ENCODE data around the gene RNF40. TPM values are rescaled to one million over a fixed set of nuclear protein-coding genes. Genes with fewer than 3 reads are reported as not detected.
"Not testable (repeated sequence)": the region's sequence is repeated elsewhere in the genome, so short reads cannot be mapped to it uniquely, and the experiment has no call there.

The RNF40 gene
- total and polyA plus RNA-seq, 4 donors = 54.1 to 103 (median 79.0) TPM

GRCh38 chr16:30805370-30806169, 43.4 kb downstream of the RNF40 start:
- Histone ChIP-seq H3K4me3 (peak overlapping the region; percentile 78), H3K9me3 (ENCODE audit: control insufficient read depth in 4 of 4, insufficient read depth in 3 of 4, low read length in 3 of 4) (no peaks in the 10 kb centered on the region), H3K27me3 (ENCODE audit: control insufficient read depth in 3 of 3, insufficient read depth in 3 of 3, low read length in 2 of 3) (no peaks in the 10 kb centered on the region), H3K4me1 (ENCODE audit: control insufficient read depth in 5 of 5, insufficient read depth in 5 of 5, low read length in 5 of 5) (peaks cover 0 to 13% (median 4%) of the 10 kb centered on the region in 5 donors), H3K36me3 (ENCODE audit: control insufficient read depth in 4 of 4, insufficient read depth in 4 of 4, low read length in 4 of 4) (no peaks in the 10 kb centered on the region), H3K9ac (ENCODE audit: insufficient read depth in 1 of 2, low read length in 2 of 2) (peak overlapping the region; percentile 61 to 86), H3K27ac (ENCODE audit: low read depth in 1 of 2, low read length in 1 of 2) (peak overlapping the region; percentile 95 to 98)
- peak; percentile 95 for ATAC-seq (ENCODE audit: insufficient read depth, low FRiP score)
- TF ChIP-seq, protein P1, sequence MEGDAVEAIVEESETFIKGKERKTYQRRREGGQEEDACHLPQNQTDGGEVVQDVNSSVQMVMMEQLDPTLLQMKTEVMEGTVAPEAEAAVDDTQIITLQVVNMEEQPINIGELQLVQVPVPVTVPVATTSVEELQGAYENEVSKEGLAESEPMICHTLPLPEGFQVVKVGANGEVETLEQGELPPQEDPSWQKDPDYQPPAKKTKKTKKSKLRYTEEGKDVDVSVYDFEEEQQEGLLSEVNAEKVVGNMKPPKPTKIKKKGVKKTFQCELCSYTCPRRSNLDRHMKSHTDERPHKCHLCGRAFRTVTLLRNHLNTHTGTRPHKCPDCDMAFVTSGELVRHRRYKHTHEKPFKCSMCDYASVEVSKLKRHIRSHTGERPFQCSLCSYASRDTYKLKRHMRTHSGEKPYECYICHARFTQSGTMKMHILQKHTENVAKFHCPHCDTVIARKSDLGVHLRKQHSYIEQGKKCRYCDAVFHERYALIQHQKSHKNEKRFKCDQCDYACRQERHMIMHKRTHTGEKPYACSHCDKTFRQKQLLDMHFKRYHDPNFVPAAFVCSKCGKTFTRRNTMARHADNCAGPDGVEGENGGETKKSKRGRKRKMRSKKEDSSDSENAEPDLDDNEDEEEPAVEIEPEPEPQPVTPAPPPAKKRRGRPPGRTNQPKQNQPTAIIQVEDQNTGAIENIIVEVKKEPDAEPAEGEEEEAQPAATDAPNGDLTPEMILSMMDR (IDR thresholded peaks at IDR 0.05; ENCODE audit: control extremely low read depth, extremely low read depth) = no peak
- 1 to 2% methylated on average over 50 to 62 of the region's 62 CpGs for WGBS, 2 donors
- peak; percentile 87 to 93 (median 88) for DNase-seq

DNA sequence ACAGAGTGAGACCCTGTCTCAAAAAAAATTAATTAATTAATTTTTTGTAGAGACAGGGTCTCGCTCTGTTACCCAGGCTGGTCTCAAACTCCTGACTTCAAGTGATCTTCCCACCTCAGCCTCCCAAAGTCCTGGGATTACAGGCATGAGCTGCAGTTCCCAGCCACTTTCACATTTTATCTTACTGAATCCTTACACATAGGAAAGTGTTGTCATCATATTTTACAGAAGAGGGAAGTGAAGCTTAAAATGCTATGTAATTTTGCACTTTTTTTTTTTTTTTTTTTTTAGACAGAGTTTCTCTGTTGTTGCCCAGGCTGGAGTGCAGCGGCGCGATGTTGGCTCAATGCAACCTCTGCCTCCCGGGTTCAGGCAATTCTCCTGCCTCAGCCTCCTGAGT, 46.0 kb downstream of the RNF40 start:
- ATAC-seq (ENCODE audit: insufficient read depth, low FRiP score) = no peak
- Histone ChIP-seq H3K9ac (ENCODE audit: insufficient read depth in 1 of 2, low read length in 2 of 2) (no peak overlapping the region), H3K4me3 (no peak overlapping the region), H3K4me1 (ENCODE audit: control insufficient read depth in 5 of 5, insufficient read depth in 5 of 5, low read length in 5 of 5) (peaks cover 0 to 13% (median 4%) of the 10 kb centered on the region in 5 donors), H3K27me3 (ENCODE audit: control insufficient read depth in 3 of 3, insufficient read depth in 3 of 3, low read length in 2 of 3) (no peaks in the 10 kb centered on the region), H3K36me3 (ENCODE audit: control insufficient read depth in 4 of 4, insufficient read depth in 4 of 4, low read length in 4 of 4) (no peaks in the 10 kb centered on the region), H3K9me3 (ENCODE audit: control insufficient read depth in 4 of 4, insufficient read depth in 3 of 4, low read length in 3 of 4) (no peaks in the 10 kb centered on the region), H3K27ac (ENCODE audit: low read depth in 1 of 2, low read length in 1 of 2) (no peak overlapping the region)
- DNase-seq = no peak
- WGBS, 2 donors = 49 to 76% methylated on average over 5 of the region's 5 CpGs
- TF ChIP-seq, protein P1 (IDR thresholded peaks at IDR 0.05; ENCODE audit: control extremely low read depth, extremely low read depth) = no peak

DNA sequence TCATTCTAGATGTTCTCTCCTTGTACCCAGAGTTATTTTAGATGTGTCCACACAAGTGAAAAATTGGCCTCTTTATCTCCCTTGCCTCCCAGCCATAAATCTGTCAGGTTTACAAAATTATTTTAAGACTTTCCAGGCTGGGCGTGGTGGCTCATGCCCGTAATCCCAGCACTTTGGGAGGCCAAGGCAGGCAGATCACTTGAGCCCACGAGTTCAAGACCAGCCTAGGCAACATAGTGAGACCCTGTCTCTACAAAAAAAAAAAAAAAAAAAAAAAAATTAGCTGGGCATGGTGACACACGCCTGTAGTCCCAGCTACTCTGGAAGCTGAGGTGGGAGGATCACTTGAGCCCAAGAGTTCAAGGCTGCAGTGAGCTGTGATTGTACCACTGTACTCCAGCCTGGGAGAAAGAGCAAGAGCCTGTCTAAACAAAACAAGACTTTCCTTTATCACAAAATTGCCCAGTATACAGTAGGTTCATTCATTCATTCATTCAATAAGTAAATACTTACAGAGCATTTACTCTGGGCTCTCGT, 46.8 kb downstream of the RNF40 start:
- H3K9ac ChIP-seq (ENCODE audit: insufficient read depth in 1 of 2, low read length in 2 of 2); H3K9me3 ChIP-seq (ENCODE audit: control insufficient read depth in 4 of 4, insufficient read depth in 3 of 4, low read length in 3 of 4); H3K36me3 ChIP-seq (ENCODE audit: control insufficient read depth in 4 of 4, insufficient read depth in 4 of 4, low read length in 4 of 4); ATAC-seq (ENCODE audit: insufficient read depth, low FRiP score); H3K4me3 ChIP-seq; DNase-seq; H3K27me3 ChIP-seq (ENCODE audit: control insufficient read depth in 3 of 3, insufficient read depth in 3 of 3, low read length in 2 of 3); H3K27ac ChIP-seq (ENCODE audit: low read depth in 1 of 2, low read length in 1 of 2): not testable (repeated sequence)
- WGBS, 2 donors = 63 to 71% methylated on average over 5 of the region's 5 CpGs
- H3K4me1 ChIP-seq (ENCODE audit: control insufficient read depth in 5 of 5, insufficient read depth in 5 of 5, low read length in 5 of 5) = peaks cover 0 to 17% (median 4%) of the 10 kb centered on the region in 5 donors

GRCh38 chr16:30809675-30810074, 47.6 kb downstream of the RNF40 start:
- not testable (repeated sequence) for ATAC-seq (ENCODE audit: insufficient read depth, low FRiP score); H3K27me3 ChIP-seq (ENCODE audit: control insufficient read depth in 3 of 3, insufficient read depth in 3 of 3, low read length in 2 of 3); H3K4me3 ChIP-seq; H3K27ac ChIP-seq (ENCODE audit: low read depth in 1 of 2, low read length in 1 of 2); H3K9ac ChIP-seq (ENCODE audit: insufficient read depth in 1 of 2, low read length in 2 of 2); DNase-seq; H3K36me3 ChIP-seq (ENCODE audit: control insufficient read depth in 4 of 4, insufficient read depth in 4 of 4, low read length in 4 of 4); H3K9me3 ChIP-seq (ENCODE audit: control insufficient read depth in 4 of 4, insufficient read depth in 3 of 4, low read length in 3 of 4)
- WGBS, 2 donors = 83 to 88% methylated on average over 5 of the region's 5 CpGs
- H3K4me1 ChIP-seq (ENCODE audit: control insufficient read depth in 5 of 5, insufficient read depth in 5 of 5, low read length in 5 of 5) = peaks cover 0 to 22% (median 4%) of the 10 kb centered on the region in 5 donors
